ENCODE data around the gene CDKL5.

The CDKL5 gene

GRCh38 chrX:18455384-18455783 lies 30.0 kb downstream of the CDKL5 start:
- no peak overlapping the region for H3K4me3 ChIP-seq (ENCODE audit: low read depth, low read length)

GRCh38 chrX:18457000-18457399 lies 31.6 kb downstream of the CDKL5 start:
- no peak overlapping the region for H3K4me3 ChIP-seq (ENCODE audit: low read depth, low read length)

DNA sequence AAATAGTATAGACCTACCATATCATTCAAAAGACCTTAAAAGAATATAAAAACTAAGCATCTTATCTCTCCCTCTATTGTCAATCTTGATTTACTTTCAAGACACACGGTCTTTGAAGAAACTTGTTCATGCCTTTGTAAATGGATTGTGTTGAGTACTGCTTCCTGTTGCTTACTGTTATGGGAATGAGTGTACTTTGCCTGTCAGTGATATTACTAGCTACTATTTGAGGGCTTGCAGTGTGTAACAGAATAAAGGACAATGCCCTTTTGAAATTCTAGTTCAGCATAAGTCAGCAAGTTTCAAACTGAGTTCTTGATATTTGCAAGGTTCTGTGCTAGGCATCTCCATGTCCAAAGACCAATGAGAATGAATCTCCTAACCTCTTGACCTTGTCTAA lies 36.0 kb downstream of the CDKL5 start:
- H3K4me3 ChIP-seq (ENCODE audit: low read depth, low read length): no peak overlapping the region

- no peak overlapping the region for H3K4me3 ChIP-seq (ENCODE audit: low read depth, low read length)
These were observed 39.1 kb downstream of the CDKL5 start for GRCh38 chrX:18464499-18464898.

DNA sequence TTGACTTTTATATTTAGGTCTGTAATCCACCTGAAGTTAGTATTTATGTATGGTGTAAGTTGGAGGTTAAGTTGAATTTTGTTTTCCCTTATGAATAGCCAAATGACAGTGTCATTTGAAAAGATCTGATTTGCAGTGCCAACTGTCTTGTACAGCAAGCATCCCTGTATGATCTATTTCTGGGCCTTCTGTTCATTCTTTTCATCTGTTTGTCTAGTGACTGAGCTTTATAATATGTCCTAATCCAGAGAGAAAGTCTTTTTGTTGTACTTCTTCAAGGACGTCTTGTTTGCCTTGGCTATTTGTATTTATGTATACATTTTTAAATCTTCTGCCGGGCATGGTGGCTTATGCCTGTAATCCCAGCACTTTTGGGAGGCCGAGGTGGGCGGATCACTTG lies 39.6 kb downstream of the CDKL5 start:
- H3K4me3 ChIP-seq (ENCODE audit: low read depth, low read length): no peak overlapping the region

GRCh38 chrX:18468599-18468998 lies 43.2 kb downstream of the CDKL5 start:
- no peak overlapping the region for H3K4me3 ChIP-seq (ENCODE audit: low read depth, low read length)

DNA sequence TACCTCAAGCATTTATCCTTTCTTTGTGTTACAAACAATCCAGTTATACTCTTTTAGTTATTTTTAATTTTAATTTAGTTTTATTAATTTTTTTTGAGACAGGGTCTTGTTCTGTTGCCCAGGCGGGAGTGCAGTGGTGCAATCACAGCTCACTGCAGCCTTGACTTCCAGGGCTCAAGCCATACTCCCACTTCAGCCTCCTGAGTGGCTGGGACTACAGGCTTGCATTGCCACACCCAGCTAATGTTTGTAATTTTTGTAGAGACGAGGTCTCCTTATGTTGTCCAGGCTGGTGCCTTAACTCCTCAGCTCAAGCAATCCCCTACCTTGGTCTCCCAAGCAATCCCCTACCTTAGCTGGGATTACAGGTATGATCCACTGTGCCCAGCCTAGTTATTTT lies 45.9 kb downstream of the CDKL5 start:
- H3K4me3 ChIP-seq (ENCODE audit: low read depth, low read length): no peak overlapping the region

DNA sequence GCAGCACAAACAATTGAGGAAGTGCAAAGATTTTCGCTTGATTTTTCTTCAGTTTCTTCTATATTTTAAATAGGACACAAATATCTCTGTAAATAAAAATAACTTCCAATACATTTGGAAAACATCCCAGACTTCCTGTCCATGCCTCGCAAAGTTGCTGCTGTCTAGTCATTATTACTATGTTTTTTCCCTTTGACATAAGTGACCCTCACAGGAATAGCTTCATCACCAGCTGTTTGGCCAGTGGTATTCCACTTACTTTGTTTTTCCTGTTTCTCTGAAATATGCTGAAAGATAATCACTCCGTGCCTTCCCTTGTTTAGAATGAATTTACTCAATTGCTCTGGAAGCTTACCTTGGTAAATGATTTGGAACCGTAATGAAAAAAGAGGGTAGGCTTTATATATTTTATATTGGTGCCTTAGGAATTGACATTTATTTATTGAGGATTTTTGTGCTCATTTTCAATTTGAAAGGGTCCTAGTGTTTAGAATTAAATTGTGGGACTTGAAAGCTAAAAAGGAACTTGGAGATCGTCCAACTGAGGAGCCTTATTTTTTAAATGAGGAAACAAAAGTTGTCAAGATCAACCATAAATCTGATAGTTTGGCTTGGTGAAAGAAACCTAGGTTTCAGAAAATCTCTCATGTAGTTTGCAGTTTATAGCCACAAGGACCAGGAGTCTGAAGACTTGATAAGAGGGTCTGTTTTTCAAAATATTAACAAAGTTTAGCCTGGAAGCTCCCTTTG lies 65.6 kb downstream of the CDKL5 start:
- H3K4me3 ChIP-seq (ENCODE audit: low read depth, low read length): no peak overlapping the region

DNA sequence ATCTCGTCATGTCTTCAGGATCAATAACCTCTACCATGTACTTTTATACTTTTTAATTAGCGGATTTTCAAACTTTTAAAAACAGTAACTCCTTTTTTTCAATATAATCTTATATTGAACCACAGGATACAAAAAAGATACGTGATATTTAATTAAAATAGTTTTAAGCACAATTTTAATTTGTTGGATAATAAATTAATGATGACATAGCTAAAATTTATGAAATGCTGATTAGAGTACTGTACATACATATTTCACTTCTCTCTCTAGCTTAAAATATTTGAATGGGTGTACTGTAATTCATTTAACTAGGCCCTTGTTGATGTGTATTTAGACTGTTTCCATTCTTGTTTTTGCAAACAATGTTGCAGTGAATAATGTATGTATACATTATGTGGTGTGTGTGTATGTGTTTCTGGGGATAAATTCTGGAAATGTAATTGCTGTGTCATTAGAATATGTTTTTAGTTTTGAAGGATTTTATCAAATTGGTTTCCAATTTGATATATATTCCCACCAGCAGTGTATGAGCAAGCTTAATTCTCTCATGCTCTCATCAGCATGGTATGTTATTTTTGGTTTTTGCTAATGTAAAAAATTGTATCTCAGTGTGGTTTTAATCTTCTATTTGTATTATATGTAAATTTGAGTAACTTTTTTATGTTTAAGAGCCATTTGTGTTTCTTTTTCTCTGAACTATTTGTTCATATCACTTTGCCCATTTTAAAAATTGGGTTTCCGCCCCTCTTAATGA lies 66.4 kb downstream of the CDKL5 start:
- H3K4me3 ChIP-seq (ENCODE audit: low read depth, low read length): no peak overlapping the region

DNA sequence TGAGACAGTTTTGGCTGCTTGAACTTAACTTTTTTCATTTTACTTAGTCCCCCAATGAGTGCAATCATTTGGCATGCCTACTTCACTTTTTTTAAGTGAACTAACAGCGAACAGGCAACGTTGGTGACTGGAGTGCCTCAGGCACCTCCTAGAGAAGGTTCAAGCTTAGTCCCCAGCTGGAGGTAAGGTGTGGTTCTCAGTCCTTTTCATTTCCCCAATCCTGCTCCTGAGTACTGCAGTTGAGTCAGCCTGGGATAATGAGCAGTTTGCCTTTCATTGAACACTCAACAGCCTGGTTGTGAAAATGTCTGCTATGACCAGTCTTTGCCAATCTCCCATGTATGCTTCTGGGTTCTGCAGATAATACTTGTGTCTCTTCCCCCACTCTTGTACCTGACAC lies 109.5 kb downstream of the CDKL5 start:
- no peak overlapping the region for H3K4me3 ChIP-seq (ENCODE audit: low read depth, low read length)

GRCh38 chrX:18537068-18537467 lies 111.7 kb downstream of the CDKL5 start:
- H3K4me3 ChIP-seq (ENCODE audit: low read depth, low read length): no peak overlapping the region

DNA sequence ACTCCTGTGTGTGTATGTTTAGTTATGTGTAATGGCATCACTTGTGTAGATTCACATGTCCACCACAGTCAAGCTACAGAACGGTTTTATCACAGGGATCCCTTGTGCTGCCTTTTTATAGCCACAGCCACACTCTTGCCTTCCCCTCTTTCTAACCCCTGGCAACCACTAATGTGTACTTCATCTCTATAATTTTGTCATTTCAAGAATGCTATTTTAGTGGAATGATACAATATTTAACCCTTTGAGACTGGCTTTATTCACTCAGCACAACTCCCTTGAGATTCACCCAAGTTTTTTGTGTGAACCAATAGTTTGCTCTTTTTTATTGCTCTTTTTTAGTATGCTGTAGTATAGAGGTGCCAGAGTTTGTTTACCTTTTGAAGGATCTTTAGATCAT lies 112.1 kb downstream of the CDKL5 start:
- H3K4me3 ChIP-seq (ENCODE audit: low read depth, low read length): no peak overlapping the region

GRCh38 chrX:18542131-18542530 lies 116.7 kb downstream of the CDKL5 start:
- no peak overlapping the region for H3K4me3 ChIP-seq (ENCODE audit: low read depth, low read length)

- no peak overlapping the region for H3K4me3 ChIP-seq (ENCODE audit: low read depth, low read length)
These were observed 117.5 kb downstream of the CDKL5 start for GRCh38 chrX:18542905-18543304.

DNA sequence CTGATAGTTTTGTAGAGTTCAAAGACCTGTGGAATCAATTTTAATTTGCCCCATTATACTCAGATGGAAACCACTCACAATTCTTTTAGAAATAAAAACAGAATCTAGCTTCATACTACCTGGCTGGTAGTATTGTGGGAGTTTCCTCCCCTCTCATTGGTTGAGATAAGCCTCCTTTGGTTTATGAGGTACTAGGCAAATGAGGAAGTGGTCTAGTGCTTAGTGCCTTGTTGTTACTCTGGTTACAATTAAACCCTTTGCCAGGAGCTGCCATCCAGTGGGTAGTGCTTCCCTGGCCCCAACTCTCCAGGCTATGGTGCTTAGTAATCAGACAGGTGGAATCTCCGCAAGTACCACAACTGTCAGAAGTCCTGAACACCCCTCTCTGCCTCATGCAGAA lies 118.3 kb downstream of the CDKL5 start:
- no peak overlapping the region for H3K4me3 ChIP-seq (ENCODE audit: low read depth, low read length)

- no peak overlapping the region for H3K4me3 ChIP-seq (ENCODE audit: low read depth, low read length)
These were observed 120.4 kb downstream of the CDKL5 start for GRCh38 chrX:18545771-18546170.

DNA sequence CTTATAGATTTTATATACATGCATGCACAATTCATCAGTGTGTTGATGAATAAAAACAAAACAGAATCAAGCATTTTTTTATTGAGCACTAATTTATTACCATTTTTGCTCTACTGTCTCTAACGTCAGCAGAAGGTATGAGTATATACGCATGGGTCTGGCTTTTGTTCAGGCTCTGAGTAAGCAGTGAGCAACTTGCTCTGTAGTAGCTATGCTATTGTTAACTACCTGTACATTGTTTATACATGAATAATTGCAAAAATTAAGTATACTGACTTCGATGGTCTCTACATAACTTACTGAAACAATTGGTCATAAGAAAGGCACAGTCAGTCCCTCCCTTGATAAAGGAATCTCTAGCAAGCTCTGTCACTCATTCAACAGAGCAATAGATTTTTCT lies 123.6 kb downstream of the CDKL5 start:
- H3K4me3 ChIP-seq (ENCODE audit: low read depth, low read length): no peak overlapping the region

GRCh38 chrX:18549643-18550042 lies 124.2 kb downstream of the CDKL5 start:
- H3K4me3 ChIP-seq (ENCODE audit: low read depth, low read length): no peak overlapping the region

- no peak overlapping the region for H3K4me3 ChIP-seq (ENCODE audit: low read depth, low read length)
These were observed 132.5 kb downstream of the CDKL5 start for GRCh38 chrX:18557879-18558278.

DNA sequence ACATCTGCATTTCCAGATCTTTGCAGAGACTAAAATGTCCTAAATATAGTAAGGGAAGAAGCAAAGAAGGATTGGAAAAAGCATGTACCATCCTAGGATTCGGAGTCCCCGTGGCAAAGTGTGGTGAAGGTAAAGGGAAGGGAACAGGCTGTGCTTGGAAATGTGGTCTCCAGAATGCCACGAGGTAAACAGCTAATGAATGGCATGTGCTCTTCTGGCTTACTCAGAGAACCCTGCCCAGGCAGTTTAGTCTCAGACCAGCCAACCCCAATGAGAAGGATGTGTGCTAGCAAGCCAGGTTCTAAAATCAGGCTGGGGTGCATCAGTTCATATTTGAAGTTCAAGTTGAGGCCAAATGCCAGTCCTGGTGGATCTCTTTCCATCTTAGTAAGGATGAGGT lies 133.4 kb downstream of the CDKL5 start:
- no peak overlapping the region for H3K4me3 ChIP-seq (ENCODE audit: low read depth, low read length)

DNA sequence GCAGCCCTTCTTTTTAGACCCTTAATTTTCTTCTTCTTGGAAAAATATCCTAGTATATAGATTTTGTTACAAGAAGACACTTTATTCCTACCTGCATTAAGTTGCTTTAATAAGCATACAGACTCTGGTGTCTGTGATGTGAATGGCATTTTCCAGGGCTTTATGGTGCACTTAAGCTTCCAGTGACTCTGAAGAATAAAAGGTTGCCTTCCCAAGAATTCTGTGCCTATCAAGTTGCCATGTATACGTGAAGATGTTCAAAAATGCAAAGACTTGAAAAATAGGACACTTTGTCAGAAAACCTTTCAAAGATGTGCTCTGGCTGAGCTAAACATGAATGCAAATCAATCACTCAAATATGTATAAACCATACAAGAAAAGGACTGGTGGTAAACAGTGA lies 135.6 kb downstream of the CDKL5 start:
- no peak overlapping the region for H3K4me3 ChIP-seq (ENCODE audit: low read depth, low read length)

DNA sequence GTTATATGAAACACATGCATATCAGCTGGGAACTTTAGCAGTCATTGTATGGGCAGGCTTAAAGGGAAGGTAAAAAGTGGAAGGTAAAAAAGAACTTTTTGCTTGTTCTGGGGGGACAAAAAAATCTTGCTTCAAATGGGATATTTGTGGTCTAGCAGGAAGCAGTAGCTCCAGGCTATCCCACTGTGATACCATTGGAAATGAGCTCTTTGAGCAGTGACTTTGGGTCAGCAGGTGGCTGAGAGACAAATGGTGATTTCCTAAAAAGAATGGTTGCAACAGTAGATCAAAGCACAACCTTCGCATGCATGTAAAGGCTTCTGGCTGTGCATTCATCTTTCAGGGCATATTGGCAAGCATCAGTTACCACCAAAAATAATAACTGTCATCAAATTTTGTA lies 140.3 kb downstream of the CDKL5 start:
- no peak overlapping the region for H3K4me3 ChIP-seq (ENCODE audit: low read depth, low read length)

DNA sequence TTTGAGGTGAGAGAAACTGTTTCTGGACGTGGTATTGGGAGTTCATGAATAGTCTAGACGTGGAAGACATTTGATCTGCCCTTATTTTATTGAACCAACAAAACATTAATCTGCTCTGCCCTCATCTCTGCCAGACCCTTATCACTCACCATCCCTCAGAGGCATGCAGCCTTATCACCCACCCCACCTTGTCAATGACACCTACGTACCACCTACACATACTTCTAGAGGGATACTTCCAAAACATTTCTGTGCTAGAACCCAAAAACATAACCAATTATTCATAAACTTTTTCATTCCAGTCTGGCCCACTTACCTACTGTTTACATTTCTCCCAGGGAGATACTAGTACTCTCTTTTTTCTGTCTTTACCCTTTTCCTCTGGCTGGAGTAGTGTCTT lies 141.3 kb downstream of the CDKL5 start:
- H3K4me3 ChIP-seq (ENCODE audit: low read depth, low read length): no peak overlapping the region

Measured in iPS-11a (cell line).